ENCODE results near the gene SSR1.

Gene SSR1

GRCh38 chr6:7273709-7274108, 39.3 kb downstream of the SSR1 start:
- no peak for DNase-seq

GRCh38 chr6:7271205-7271534, 41.8 kb downstream of the SSR1 start:
- DNase-seq, result no peak

- DNase-seq, result no peak
Measured at GRCh38 chr6:7270320-7271204, 42.4 kb downstream of the SSR1 start.

DNA sequence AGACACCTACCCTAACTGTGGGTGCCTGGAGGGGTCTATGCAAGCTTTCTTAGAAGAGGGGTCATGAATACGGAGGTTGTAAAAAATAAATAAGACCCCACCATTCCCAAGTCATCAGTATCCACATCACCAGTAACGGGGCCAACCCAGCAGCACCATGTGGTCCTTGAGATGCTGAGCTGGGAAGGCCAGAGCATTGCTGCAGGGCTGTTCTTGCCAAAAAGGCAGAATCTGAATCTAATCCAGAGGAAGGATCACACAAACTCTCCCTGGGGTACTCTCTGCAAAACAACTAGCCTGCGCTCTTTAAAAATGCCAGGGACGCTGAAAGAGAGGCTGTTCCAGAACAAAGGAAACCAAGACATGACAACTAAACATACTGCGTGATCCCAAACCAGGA, 43.2 kb downstream of the SSR1 start:
- DNase-seq, result no peak

- no peak for DNase-seq
Measured at GRCh38 chr6:7268816-7269555, 44.0 kb downstream of the SSR1 start.

- no peak for DNase-seq
Measured at GRCh38 chr6:7268362-7268761, 44.6 kb downstream of the SSR1 start.

DNA sequence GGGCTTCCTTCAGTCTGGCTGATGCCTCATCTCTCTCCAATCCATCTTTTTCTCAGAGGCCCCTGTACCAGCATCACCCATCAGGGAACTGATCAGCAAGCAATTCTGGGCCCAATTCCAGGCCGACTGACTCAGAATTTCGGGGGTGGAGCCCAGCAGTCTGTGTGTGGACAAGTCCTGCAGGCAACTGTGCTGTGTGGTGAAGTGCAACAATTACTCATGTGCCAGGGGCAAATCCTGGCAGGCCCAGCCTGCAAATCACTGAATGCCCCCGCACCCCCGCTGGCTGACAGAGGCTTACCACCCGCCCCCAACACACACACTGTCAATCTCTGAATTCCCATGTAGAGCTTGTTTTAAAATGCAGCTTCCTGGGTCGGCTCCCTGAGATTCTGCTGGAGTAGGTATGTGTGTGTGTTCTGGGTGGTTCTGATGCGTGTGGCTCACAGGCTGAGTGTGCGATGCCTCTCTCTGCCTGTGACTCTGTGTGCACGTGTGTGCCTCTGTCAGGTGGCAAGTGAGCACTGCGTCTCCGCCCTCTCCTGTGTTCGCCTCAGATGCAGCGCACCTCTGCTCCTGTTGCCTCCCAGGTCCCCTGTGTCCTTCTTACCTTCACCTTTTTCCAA, 45.4 kb downstream of the SSR1 start:
- peak; percentile 30 for DNase-seq

DNA sequence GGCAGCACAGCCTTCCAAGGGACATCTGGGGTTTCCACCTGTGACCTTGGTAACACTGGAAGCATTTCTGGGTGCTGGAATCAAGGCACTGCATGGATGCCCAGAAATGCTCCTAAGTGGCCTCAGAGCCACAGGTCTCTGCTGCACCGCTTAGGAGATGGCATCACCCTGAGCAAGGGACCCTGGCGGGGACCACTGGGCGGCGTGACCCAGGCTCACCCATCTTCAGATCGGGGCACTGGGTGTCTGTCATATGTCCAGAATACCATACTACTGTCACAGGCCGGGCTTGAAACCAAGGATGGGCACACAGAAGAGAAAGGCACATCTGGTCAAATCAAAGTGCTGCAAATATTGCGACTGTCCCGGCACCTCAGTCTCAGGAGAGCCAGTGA, 45.9 kb downstream of the SSR1 start:
- DNase-seq, result no peak

- peak; percentile 8 for DNase-seq
Measured at GRCh38 chr6:7265385-7265726, 47.6 kb downstream of the SSR1 start.

DNA sequence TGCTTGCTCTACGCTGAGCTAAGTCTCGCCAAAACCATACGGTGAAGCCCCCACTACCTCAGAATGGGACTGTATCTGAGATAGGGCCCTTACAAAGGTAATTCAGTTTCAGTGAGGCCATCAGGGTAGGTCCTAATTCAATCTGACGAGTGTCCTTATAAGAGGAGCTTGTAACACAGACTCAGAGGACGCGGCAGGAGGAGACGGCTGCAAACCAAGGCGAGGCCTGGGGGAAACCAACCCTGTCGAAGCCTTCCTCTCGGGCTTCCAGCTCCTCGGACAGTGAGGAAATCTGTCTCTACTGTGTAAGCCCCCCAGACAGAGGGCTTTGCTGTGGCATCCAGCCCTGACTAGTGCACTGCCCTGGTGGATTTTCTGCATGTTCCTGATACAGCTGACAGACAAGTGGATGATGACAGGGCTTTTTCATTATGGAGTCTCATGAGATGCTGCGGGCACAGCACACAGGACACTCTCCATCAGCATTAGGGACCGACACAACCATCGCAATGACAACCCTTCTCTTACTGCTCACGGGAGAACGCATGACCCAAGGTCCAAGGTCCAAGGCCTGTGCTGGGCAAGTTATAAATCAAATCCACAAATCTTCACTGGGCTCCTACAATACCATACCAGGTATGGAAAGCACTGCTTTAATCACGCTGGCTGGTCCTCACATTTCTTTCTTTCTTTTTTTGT, 48.2 kb downstream of the SSR1 start:
- DNase-seq, result peak; percentile 10

GRCh38 chr6:7264041-7264440, 49.0 kb downstream of the SSR1 start:
- peak; percentile 12 for DNase-seq

GRCh38 chr6:7263519-7263805, 49.5 kb downstream of the SSR1 start:
- DNase-seq, result peak; percentile 14

- peak; percentile 5 for DNase-seq
Measured at GRCh38 chr6:7262746-7263518, 50.1 kb downstream of the SSR1 start.

- peak; percentile 33 for DNase-seq
Measured at GRCh38 chr6:7261852-7262461, 51.0 kb downstream of the SSR1 start.

DNA sequence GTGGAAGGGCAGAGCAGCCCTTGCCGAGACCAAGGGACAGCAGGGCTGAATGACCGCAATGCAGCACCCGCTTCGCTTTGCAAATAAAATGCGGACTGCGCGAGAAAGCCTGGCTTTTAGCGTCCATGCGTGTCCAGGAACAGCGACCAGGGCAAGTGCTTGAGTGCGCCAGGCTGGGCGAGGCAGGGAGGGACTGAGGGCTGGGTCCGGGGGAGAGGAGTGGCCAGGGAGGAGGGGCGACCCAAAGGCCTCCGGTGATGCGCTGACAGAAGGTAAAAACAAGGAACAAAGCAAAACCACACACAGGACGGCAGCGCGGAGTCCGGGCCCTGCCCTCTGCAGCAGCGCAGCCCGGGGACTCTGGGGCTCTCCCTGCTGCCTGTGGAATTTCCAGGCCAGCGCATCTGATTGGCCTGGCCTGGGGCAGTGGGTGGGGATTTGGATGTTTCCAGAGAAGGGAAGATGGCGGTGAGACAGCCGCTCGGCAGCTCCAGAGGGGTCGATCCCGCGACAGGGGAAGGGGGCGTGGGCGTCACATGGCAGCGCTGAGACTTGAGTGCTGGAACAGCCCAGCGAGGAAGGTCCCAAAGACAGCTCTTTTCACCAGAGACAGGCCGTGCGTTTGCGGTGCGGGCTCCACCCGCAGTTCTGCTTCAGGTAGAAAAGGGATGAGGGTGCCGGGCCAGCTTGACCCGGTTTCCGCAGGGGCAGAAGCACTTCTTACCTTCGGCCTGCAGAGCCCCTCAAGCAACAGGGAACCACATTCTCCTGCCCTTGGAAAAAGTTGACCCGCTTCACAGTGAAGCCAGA, 51.8 kb downstream of the SSR1 start:
- peak; percentile 75 for DNase-seq

DNA sequence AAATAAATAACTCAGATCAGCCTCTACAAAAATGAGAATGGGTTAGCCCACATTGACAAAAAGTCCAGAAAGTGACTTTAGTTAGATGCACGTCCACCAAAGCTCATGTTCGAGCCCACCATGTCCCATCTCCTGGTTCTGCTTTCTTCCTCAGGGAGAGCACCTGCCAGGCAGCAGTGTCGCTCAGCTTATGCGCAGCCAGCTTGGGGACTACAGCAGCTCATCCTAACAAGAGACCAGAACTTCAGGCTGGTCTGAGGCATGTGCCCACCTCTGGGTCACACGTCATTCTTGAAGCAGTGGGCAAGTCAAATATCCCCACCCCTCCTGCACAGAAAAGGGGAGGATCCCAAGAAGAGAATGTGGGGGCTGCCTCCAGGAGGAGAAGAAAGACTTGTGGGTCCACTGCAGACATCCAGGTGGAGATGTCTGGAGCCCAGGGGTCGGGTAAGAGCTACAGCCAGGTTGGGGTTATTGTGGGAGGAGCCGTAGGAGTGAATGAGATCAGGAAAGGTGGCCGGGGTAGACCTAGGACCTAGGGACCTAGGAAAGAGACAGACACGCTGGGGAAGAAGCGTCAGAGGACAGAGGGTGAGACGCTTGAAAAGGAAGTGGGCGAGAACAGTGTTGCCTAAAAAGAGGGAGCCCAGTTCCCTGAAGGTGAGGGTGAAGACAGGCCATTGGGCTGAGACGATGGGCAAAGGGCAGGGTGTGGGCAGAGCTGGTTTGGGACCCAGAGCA, 52.5 kb downstream of the SSR1 start:
- peak; percentile 13 for DNase-seq

DNA sequence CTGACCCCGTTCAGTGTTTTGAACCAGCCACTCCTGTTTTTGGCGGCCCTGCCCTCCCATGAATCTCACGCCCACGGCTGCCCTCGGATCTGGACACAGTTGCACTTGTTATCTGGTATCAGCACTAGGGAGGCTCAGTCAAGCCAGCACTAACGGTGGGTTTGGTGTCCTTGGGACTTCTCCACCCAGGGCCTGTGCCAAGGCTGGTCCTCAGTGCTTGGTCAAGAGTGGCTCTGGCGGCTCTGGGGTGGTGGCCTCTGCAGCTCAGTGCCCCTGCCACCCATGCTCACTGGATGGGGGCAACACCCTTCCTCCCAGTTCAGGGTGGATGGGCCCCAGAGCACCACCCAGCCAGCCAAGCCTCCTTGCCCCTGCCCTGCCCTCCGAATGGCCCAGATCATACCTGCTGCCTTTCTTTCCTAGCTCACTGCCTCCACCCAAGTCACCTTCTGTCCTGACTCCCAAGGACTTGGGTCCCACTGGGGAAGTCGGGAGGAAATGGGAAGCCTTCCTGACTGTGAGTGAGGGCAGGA, 54.7 kb downstream of the SSR1 start:
- DNase-seq, result no peak

DNA sequence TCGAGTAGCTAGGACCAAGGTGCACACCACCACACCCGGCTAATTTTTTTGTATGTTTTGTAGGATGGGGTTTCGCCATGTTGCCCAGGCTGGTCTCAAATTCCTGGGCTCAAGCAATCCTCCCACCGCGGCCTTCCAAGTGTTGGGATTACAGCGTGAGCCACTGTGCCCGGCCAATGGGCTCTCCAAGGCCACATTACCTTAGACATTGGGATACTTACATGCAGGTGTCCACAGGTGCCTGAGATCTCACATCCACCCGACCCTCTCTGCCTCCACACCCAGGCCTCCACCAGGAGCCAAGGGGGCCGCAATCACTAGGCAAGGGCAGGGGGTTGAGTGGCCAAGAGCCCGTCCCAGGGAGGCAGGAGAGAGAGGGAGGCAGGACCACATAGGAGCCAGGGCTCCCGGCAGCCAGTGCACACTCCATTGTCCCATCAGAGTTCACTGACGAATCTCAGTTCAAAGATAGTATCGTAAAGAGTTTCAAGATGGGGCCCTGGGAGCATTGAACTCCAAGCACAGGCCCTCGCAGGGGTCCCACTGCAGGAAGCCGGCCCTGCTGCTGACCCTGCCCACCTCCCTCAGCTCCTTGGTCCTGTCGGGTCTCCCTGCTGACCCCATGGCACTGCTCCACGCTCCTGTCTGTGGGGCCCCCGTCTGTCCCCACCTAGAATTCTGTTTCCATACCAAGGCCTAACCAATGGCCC, 55.3 kb downstream of the SSR1 start:
- no peak for DNase-seq

- DNase-seq, result no peak
Measured at GRCh38 chr6:7256785-7257184, 56.2 kb downstream of the SSR1 start.

GRCh38 chr6:7255918-7256317, 57.1 kb downstream of the SSR1 start:
- no peak for DNase-seq

Data from CD4-positive, alpha-beta T cell treated with Interleukin-15 for 1 hour (primary cell).